Measurements from ENCODE around the gene ERVV-1. TPM values are rescaled to one million over a fixed set of nuclear protein-coding genes. Genes with fewer than 3 reads are reported as not detected.
"Not testable (repeated sequence)": the region's sequence is repeated elsewhere in the genome, so short reads cannot be mapped to it uniquely, and the experiment has no call there.

Gene ERVV-1
- total and polyA plus RNA-seq, 11 donors, result 0.06 TPM; not detected in 10

GRCh38 chr19:53015159-53015558 lies 1.4 kb downstream of the ERVV-1 start:
- Histone ChIP-seq H3K27ac (no peak overlapping the region), H3K4me3 (no peak overlapping the region), H3K9me3 (peaks cover 0 to 14% (median 0%) of the 10 kb centered on the region in 12 donors), H3K36me3 (no peaks in the 10 kb centered on the region), H3K4me1 (no peaks in the 10 kb centered on the region), H3K27me3 (peaks cover 0 to 17% (median 0%) of the 10 kb centered on the region in 9 donors)
- no peak for DNase-seq
- ATAC-seq, result no peak
- TF ChIP-seq CTCF (IDR thresholded peaks at IDR 0.05) (no peak), POLR2A (IDR thresholded peaks at IDR 0.05) (no peak)
- 97 to 100% (median 98%) methylated on average over 2 of the region's 2 CpGs for WGBS, 4 donors
- intact Hi-C loops (cut with DNase I), result no loop called here

- intact Hi-C loops (cut with DNase I), result loop anchor here in 1 of 10 donors (2.0 kb wide), 1 partner anchor 33 kb away; no protein-coding TSS in a partner anchor
- Histone ChIP-seq H3K27me3 (peaks cover 0 to 12% (median 0%) of the 10 kb centered on the region in 9 donors), H3K9me3 (peaks cover 0 to 19% (median 2%) of the 10 kb centered on the region in 12 donors), H3K4me1 (no peaks in the 10 kb centered on the region), H3K4me3 (no peak overlapping the region), H3K27ac (no peak overlapping the region), H3K36me3 (no peaks in the 10 kb centered on the region)
- no peak for ATAC-seq
- WGBS, 4 donors, result 85 to 90% (median 88%) methylated on average over 8 of the region's 8 CpGs
- no peak for TF ChIP-seq CTCF (IDR thresholded peaks at IDR 0.05)
- TF ChIP-seq POLR2A (IDR thresholded peaks at IDR 0.05), result no peak
- no peak for DNase-seq
These were observed 2.0 kb downstream of the ERVV-1 start for GRCh38 chr19:53015730-53016129.

- Histone ChIP-seq H3K4me1 (no peaks in the 10 kb centered on the region), H3K27me3 (peaks cover 0 to 2% (median 0%) of the 10 kb centered on the region in 9 donors), H3K4me3 (no peak overlapping the region), H3K36me3 (no peaks in the 10 kb centered on the region), H3K9me3 (peaks cover 0 to 26% (median 9%) of the 10 kb centered on the region in 12 donors), H3K27ac (no peak overlapping the region)
- TF ChIP-seq CTCF (IDR thresholded peaks at IDR 0.05) (peak in 1 of 12 donors; percentile 7), POLR2A (IDR thresholded peaks at IDR 0.05) (no peak)
- ATAC-seq (no peak), DNase-seq (no peak)
- 0 to 13% (median 12%) methylated on average over 1 of the region's 1 CpG for WGBS, 4 donors
- intact Hi-C loops (cut with DNase I), result no loop called here
These were observed 6.0 kb downstream of the ERVV-1 start for GRCh38 chr19:53019684-53020083.

DNA sequence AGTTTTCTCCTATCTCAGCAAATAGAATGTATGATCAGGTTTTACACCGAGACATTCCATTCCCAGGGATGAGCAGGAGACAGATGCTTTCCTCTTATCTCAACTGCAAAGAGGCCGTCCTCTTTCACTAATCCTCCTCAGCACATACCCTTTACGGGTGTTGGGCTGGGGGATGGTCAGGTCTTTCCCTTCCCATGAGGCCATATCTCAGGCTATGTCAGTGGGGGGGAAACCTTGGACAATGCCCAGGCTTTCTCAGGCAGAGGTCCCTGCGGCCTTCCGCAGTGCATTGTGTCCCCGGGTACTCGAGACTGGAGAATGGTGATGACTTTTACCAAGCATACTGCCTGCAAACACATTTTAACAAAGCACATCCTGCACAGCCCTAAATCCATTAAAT lies 14.6 kb downstream of the ERVV-1 start:
- H3K9me3 ChIP-seq; H3K4me1 ChIP-seq; intact Hi-C loops (cut with DNase I); H3K4me3 ChIP-seq; H3K36me3 ChIP-seq; ATAC-seq; DNase-seq; H3K27ac ChIP-seq: not testable (repeated sequence)
- H3K27me3 ChIP-seq, result peaks cover 0 to 20% (median 0%) of the 10 kb centered on the region in 9 donors
- WGBS, 4 donors, result 6 to 26% (median 13%) methylated on average over 6 to 7 of the region's 7 CpGs

- intact Hi-C loops (cut with DNase I), result no loop called here
- Histone ChIP-seq H3K27ac (no peak overlapping the region), H3K36me3 (no peaks in the 10 kb centered on the region), H3K27me3 (peaks cover 0 to 28% (median 0%) of the 10 kb centered on the region in 9 donors), H3K4me3 (no peak overlapping the region), H3K9me3 (peaks cover 0 to 24% (median 11%) of the 10 kb centered on the region in 12 donors), H3K4me1 (no peaks in the 10 kb centered on the region)
- TF ChIP-seq POLR2A (IDR thresholded peaks at IDR 0.05) (no peak), CTCF (IDR thresholded peaks at IDR 0.05) (no peak)
- 88 to 95% (median 94%) methylated on average over 2 of the region's 2 CpGs for WGBS, 4 donors
- ATAC-seq (no peak), DNase-seq (no peak)
These were observed 20.3 kb downstream of the ERVV-1 start for GRCh38 chr19:53034054-53034453.

Data from heart left ventricle (tissue), 16 donors.